A375 (cell line): ENCODE measurements around the gene MUC15. TPM values are rescaled to one million over a fixed set of nuclear protein-coding genes. Genes with fewer than 3 reads are reported as not detected.

Experiments used
- total RNA-seq: library from RNA; depleted of rRNA; stranded (reverse); fragments of >200 nt; shearing (Covaris generic); gene quantifications from 2 replicates; pipeline ENCODE4 v1.2.3, GENCODE V29; 2014; rRNA removed

The MUC15 gene
- 3.7 and 4.2 TPM in 2 replicates for total RNA-seq

DNA sequence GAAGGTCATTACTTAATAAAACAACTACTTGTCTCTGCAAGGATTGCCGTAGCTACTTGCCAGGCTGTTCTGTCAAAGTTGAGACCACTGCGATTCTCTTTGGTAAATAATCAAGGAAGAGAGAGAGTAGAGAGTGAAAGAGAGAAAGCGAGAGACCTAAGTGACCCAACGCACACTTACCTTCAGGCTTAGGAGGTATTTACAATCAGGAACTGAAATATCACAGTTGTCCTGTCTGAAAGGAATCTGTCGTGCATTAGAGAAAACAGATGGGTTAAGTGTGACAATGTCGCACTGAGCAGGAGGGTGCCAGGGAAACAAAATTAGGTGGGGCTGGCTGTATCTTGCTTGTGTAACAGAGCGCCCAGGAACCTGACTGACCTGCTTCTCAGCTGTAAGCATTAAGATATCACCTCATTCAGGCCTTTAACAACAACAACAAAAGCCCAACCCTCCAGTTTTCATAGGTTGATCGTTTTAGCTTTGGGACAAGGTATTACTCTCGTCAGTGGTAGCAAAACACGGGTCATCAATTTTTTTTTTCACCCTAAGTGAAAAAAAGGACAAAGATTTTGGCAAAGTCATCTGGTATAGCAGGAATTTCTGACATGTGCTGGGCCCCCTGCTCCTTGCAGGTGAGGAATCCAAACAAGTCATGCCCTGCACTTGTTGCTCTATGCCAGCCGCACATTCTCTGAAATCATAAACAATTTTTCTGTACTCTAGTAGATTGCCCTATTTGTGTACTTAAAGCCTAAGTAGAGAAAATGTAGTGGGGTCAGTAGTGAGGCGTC lies at the start of gene MUC15:
MUC15 (minus strand) TSS at position 403 of the 794 bp plus-strand sequence. CDS start 5,169 bp downstream, outside the sequence.

Other genes starting within 250 kb of the MUC15 start
- 0.74 and 1.2 TPM in 2 replicates for gene ANO3, start 240.1 kb downstream of the MUC15 start, total RNA-seq
- 0.38 and 0.61 TPM in 2 replicates for gene SLC5A12, start 149.8 kb upstream of the MUC15 start, total RNA-seq